GM19397 (cell line): ENCODE results near the gene NFIX.

ENCODE experiments used
- ATAC-seq: cut with Tn5 transposase; IDR thresholded peaks from one replicate; pipeline ENCODE4 v1.9.1; 2021; ENCODE audit warnings: mild to moderate bottlenecking, moderate library complexity; ENCODE audit not compliant: unreplicated experiment

Gene NFIX

DNA sequence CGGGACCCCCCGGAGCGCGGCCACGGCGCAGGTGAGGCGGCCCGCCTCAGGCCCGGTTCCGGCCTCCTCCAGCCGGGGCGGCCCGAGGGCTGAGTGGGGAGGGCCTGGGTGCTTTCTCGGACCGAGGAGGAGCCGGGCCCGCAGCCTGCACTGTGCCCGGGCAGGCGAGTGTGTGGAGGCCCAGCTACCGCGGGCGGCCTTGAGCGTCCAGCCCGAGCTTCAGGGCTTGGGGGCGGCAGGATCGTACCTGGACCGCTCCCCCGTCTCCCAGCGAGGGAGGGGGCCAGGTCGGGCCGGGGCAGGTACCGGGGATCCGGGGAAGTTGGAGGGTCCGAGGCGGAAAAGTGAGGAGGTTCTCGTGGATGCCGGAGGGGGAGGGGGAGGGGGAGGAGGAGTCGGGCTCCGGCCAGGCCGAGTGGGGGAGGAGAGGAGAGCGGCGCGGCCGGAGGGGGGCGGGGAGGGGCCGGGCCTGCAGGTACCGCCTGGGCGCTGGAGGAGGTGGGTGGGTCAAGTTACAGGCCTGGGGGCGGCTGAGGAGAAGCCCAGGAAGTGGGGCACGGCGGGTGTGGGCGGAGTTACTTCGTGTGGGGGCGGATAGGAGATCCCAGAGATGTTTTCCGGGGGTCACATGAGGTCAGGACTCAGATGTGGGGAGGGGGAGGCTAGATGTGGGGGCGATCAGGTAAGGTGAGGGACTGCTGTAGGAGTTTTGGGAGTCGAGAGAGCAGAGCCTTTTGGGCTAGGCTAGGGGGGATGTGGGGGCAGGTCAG lies 123.3 kb downstream of the NFIX start:
- peak; percentile 5 for ATAC-seq

GRCh38 chr19:13119627-13120026 lies 124.4 kb downstream of the NFIX start:
- ATAC-seq = no peak

DNA sequence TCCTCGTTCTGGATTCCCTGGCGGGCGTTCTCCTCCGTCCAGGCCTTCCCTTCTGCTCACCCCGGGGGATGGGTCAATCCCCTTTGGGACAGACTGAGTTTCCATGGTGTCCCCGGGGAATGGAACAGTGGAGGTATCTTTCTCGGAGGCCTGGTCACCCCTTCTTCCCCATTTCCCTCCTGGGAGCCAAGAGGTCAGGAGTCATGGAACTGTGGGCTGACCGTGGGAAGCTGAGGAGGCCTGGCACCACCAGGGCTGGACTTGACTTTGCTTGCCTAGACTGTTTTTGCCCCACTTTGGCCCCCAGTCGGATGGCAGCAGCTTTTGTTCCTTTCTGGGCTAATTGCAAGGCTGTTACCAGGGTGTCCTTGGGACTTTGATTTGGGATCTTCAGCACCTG lies 124.8 kb downstream of the NFIX start:
- no peak for ATAC-seq

- no peak for ATAC-seq
Observed at GRCh38 chr19:13120817-13121216, 125.5 kb downstream of the NFIX start.

DNA sequence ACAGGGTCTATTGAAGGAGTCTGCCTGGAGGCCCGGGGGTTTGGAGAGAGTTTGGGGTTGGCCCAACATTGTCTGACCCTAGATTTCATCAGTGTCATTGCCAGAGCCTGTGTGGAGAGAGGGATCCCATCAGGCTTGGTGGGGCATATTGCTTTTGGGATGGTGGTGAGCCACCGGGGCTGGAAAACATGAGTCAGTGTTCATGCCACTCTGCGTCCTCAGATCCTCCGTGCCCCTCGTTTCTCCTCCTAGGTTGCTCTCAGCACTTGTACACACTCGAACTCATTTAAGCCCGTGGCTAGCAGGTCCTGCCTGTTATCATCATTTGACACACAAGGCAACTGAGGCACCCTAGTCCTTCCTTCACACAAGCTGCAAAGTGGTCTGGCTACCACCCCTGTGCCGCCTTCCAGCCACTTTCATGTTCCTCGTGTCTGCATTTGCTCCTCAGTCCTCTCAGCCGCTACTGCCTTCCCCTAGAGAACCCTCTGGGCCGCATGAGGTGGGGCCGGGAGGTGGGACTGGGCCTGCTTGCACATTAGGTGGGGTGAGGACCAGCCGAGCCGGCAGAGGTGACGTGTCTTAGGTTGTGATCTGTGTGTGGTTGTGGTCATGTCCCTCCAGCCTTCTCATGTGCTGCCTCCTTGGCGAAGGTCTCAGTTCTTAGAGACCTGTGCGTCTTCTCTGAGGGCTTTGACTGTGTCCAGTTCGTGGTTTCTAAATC lies 126.4 kb downstream of the NFIX start:
- no peak for ATAC-seq

- ATAC-seq = no peak
Observed at GRCh38 chr19:13122275-13122878, 127.1 kb downstream of the NFIX start.

DNA sequence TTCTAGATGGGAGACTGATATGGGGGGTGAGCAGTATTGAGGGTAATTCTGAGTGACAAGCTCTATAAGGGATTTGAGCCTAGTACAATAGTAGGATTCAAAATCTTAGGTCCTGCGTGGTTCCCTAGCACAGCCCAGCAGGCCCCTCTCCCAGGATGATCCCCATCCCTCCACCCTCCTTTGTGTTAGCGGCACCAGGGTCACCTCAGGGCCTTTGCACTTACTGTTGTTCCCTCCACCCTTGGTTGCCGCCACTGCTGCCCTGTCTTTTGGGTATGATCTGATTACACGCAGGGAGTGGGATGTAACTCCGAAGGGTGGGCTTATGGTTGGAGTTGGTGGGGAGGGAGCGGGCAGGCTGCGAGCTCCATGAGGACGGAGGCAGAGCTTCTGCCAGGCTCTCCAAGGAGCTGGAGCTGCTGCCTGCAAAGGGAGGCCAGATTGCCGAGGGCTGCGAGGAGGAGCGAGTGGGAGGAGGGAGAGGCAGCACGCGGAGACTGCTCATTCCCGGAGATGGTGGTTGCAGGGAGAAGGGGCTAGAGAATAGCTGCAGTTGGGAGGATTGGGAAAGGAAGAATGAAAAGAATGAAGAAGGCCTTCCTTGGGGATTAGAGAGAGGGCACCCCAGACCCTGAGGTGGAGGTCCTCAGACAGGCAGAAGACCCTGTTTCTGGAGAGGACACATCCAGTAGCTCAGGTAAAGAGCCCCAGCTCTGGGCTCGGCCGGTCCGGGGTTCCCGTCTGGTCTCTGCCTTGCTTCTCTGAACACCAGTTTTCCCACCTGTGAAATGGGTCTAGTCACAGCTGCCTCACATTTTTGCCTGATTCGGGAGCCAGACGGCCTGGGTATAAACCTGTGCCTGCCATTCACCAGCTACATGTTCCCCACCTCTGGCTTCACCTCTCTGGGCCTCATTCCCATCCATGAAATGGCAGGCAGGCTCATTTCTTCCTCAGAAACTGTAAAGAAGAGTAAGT lies 128.0 kb downstream of the NFIX start:
- ATAC-seq = no peak

DNA sequence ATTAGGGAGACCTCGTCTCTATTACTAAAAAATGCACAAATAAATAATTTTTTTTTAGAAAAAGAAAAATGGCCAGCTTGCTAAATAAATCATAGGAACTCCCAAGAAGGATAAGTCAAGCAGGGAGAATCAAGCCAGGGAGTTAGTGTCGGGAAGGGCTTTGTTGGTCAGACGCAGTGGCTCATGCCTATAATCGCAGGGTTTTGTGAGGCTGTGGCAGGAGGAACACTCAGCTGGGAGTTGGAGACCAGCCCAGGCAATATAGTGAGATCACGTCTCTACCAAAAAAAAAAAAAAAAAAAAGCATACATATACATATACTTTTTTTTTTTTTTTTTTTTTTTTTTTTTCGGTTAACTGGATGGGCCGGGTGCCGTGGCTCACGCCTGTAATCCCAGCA lies 131.8 kb downstream of the NFIX start:
- ATAC-seq = no peak

GRCh38 chr19:13127811-13128575 lies 132.7 kb downstream of the NFIX start:
- no peak for ATAC-seq

- ATAC-seq = no peak
Observed at GRCh38 chr19:13128583-13128982, 133.3 kb downstream of the NFIX start.

- no peak for ATAC-seq
Observed at GRCh38 chr19:13129384-13129783, 134.1 kb downstream of the NFIX start.

DNA sequence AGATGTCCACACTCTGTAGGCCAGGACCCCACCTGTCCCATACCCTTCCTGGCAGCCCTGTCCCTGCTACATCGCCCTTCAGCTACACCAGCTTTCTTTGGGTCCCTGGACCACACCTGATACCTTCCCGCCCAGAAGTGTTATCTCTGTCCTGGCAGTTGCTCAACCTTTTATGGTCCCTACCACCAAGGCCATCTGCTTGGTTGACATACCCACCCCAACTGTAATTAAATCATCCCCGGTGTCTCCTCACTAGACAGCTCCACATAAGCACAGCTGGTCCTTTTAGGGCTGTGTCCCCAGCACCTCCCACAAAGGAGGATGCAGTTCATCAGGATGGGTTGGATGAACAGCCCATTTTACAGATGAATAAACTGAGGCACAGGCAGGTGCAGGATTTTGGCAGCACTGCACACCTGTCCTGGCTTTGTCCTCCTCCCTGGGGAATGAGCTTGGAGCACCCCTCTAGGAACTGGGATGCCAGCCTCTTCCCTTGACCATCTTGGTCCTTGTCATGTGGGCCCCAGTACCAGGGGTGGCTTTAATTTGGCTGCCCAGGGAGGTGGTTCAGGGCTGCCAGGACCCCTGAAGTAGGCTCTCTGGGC lies 135.7 kb downstream of the NFIX start:
- ATAC-seq = no peak

GRCh38 chr19:13132471-13133180 lies 137.4 kb downstream of the NFIX start:
- ATAC-seq = no peak

DNA sequence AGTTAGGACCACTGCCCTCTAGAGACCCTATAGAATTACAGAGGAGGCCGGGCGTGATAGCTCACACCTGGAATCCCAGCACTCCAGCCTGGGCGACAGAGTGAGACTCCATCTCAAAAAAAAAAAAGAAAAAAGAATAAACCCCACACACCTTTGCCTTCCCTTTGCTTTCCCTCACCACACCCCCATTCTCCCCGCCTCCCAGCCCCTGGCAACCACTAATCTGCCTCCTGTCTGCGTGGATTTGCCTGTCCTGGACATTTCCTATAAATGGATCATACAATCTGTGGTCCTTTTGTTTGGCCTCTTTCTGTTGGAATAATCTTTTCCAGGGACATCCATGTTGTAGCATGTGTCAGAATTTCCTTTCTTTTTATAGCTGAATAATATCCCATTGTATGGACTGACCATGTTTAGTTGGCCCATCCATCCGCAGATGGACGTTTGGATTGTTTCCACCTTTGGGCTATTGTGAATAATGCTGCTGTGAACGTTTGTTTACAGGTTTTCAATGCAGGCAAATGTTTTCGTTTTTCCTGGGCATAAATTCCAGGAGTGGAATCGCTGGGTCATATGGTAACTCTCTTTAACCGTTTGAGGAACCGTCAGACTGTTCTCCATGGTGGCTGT lies 138.1 kb downstream of the NFIX start:
- no peak for ATAC-seq

DNA sequence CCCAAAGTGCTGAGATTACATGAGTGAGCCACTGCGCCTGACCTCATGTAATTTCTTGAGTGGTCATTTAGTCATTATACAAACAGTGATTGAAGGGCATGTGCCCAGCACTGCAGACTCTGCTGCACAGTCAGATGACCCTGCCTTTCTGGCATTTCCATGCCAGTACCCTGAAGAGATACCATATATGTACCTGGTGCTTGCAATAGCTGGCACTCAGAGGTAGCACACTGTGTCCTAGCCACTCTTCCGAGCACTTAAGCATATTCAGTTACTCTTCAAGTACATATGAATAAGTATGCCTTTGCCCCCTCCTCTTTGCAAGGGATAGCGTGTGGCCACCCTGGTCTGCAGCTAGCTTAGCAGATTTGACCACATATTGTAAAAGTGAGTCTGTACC lies 139.4 kb downstream of the NFIX start:
- no peak for ATAC-seq

DNA sequence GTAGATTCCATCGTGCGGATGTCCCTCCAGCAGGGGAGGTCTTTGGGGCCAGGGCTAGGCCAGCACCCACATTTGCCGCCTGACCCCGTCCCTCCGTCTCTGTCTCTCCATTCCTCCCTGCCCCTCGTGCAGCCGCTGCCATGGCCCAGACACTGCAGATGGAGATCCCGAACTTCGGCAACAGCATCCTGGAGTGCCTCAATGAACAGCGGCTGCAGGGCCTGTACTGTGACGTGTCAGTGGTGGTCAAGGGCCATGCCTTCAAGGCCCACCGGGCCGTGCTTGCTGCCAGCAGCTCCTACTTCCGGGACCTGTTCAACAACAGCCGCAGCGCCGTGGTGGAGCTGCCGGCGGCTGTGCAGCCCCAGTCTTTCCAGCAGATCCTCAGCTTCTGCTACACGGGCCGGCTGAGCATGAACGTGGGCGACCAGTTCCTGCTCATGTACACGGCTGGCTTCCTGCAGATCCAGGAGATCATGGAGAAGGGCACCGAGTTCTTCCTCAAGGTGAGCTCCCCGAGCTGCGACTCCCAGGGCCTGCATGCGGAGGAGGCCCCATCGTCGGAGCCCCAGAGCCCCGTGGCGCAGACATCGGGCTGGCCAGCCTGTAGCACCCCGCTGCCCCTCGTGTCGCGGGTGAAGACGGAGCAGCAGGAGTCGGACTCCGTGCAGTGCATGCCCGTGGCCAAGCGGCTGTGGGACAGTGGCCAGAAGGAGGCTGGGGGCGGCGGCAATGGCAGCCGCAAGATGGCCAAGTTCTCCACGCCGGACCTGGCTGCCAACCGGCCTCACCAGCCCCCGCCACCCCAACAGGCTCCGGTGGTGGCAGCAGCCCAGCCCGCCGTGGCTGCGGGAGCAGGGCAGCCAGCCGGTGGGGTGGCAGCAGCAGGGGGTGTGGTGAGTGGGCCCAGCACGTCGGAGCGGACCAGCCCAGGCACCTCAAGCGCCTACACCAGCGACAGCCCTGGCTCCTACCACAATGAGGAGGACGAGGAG lies 140.1 kb downstream of the NFIX start:
- ATAC-seq = no peak

GRCh38 chr19:13137290-13137794 lies 142.1 kb downstream of the NFIX start:
- ATAC-seq = no peak
